ENCODE measurements around the gene UBE2G2.

Gene UBE2G2, protein sequence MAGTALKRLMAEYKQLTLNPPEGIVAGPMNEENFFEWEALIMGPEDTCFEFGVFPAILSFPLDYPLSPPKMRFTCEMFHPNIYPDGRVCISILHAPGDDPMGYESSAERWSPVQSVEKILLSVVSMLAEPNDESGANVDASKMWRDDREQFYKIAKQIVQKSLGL

DNA sequence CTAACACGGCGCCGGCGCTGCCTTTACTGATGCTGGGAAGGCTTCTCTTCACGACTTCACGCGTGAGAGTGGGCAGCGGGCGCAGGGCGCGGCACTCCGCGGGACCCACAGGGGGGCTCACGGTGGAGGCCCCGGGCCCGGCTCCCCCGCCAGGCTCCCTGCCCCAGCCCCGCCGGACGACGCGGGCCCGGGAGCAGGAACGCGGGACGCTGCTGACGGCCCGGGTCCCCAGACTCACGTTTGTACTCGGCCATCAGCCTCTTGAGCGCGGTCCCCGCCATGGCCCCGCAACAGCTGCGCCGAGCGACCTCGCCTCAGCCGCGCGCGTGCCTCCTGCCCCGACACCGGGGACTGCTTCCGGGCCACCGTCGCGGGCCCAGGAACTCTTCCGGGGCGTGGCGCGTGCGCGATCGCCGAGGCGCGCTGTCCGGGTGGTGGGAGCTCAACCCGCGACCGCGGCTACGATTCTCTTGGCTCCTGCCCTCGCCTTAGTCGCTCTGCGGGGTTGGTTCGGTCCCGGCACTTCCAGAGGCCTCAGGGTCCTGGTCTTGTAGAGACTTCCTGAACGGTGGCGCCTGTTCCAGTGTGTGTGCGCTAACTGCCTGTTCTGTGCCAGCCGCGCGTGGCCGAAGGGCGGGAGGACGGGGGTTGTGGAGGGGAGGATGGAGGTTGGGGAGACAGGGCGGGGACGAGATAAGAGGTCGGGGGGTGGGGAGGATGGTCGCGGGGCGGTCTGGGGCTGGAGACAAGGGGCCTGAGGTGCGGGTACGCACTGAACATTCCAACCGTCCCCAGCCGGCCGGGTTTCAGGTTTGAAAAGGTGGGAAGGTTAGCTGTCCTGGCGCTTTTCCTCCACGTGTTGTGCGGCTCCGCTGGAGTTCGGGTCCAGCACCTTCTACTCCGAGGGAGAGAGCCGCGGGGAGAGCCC, at the start of gene UBE2G2:
UBE2G2 (minus strand) TSS at position 353 of the 928 bp plus-strand sequence; CDS start at position 281, 72 bp downstream.
- no peak for FAIRE-seq

DNA sequence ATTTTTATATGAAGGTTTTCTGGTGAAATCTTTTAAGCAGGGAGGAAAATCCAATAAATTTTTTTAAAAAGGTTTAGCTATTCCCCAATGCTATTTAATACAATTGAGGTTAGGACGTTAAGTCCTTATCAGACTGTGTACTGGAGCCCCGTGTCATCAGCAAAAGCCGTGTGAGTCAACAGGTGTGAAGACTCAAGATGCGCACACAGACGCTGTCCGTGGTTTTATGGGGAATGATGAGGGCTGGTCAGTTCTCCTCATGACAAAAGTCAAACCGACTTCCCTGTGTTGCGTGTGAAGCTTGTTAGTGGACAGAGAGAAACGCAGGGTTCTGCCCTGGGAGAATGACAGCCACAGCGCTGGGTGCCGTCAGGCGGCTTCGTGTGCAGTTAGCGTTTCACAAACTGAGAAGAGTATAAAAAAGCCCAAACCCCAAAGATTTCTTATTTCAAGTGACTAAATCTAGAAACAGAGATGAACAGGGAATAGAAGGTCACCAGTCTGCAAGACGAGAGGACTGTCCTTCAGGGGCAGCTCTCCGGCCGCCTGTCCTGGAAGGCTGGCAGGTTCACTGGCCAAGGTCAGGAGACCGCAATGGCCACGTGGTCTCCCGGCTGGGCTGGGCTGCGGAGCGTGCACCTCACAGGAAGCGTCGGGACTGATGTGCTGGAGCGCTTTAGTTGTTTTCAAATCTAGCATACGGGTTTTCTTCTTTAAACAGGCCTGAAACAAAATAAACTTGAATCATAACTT, 49.5 kb upstream of the UBE2G2 start:
- FAIRE-seq, result no peak

DNA sequence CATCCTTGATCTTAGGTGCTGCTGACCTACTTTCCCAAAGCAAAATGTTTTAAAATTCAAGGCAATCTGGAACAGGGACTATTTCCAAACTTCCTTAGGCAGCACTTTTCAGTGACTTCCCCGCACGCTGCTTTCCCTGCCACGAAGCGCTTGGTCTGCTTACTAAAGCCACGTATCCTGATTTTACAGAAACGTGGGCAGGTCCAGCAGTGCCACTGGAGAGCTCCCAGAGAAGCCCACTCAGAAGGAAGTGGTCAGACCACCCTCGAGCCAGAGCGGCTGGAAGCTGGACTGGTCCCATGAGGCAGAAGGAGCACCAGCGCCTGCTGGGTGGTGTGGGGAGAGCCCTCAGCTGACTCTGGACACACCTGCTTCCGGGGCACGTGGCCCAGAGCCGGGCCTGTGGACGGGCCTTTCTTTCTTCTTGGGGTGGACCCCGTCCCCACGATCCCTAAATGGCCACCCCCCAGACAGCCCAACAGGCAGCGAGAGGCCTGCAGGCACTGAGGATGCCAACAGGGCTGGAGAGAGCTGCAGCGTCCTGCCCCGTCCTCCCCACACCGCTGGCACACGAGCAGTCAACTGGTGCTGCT, 48.7 kb upstream of the UBE2G2 start:
- no peak for FAIRE-seq

DNA sequence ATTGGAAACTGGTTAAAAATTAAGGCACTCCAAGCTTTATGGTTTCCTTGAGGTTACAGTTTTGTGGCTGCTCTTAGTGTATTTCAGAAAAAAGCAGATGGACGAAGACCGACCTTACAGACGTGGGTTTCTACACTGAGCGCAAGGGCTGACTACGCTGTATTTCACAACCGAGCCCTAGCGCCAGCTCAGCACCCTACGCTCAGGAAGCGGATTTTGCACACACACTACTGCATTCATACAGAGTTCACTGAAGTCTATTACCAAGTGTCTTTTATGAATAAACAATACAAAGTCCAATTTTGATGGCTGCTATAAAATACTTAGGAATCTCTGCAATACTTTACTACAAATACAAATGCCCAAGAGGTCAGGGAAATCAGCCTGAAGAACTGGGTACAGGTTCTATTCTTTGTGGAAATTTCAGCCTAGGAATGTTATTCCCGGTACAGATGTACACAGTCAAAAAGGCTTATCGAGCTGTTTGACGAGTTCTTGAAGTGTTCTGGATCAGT, 48.1 kb upstream of the UBE2G2 start:
- no peak for FAIRE-seq

DNA sequence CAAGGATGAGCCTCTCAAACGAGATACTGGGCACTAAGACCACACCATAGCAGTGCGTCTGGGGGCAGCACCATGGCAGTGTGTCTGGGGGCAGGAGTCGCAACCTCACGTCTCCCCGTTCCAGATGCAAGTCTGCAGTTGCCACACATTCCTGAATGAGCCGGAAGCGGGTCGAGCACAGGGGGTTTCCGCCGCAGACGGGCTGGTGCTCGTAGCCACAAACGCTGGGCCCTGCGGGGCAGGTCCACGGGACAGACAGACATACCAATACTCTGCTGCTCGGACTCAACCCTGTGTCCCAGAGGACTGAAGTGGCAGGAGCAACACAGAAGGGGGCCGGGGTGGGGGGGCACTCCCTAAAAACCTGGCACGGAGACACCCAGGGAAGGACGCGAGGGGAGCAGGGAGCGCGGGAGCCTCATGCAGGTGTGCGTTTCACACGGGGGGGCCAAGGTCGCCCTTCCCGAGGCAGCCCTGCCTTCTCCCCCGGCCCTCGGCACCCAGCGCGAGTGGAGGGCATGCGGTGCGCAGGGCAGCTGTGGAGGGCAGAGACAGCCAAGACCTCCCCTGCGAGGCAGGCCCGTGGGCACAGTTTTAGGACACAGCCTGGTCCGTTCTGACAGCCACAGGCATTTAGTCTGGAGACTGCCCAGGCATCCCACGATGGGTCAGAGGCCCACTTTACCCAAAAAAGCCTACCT, 47.4 kb upstream of the UBE2G2 start:
- FAIRE-seq, result no peak

DNA sequence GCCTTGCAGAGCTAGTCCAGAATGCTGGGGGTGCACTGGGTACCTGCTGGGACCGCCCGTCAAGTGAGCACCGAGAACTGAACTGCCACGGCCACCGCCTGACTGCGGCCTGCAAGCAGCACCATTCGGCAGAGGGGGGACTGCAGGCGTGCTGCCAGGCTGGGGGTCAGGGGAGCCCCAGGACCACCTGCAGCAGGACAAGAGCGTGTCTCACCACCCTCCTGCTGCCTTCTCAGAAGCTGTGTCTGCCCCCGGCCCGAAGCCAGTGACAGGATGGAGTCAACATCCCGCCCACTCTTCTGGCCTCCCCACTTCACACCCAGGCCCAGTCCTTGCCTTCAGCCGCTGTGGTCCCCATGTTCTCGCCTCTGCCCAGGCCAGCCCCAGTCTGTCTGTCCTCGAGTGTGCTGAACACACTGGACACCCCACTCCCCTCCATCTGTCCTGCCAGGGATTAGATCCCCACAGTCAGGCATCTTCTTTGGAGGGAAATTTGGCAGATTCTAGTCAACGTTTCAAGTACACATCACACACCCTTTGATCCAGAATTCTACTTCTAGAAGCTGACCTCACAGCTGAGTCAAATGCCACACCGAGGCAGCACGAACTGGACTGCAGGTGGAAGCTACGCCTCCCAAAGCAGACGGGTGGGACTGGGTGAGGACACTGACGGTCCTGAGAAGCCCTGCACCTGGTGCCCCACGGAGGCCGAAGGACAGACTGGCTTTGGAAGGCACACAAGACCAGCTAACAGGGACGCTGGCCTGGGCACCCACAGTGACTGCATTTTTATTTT, 45.8 kb upstream of the UBE2G2 start:
- no peak for FAIRE-seq

DNA sequence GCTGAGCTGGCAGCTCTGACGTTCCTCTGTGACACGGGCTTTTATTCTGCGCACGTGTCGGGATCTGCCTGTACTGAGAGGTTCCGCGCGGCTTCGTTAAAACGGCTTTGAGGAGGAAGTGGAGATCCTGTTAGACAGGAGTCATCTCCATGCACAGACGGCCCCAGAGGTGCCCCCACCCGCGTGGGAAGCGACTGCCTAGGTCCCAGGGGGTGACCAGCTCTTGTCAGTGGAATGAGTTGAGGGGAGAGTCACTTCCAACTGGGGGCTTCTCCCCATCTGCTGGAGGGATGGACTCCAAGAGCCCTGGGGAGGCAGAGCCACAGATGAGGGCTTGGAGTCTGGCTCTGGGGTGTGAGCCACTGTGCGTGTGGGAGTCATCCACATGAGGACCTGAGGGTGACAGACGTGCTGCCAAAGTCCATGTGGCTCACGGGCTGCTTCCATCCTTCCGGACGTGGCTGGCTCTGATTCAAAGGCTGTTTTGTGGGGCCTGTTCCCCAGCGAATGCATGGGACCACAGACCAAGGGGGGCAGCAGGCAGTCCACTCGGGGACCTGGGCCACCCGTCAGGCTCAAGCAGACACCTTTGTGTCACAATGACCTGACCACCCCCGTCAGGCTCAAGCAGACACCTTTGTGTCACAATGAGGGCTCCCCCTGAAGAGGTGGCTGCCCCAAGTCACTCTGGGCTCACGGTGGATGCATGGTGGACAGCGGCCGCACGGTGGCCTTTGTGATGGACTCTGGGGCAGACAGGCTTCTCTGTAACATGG, 45.1 kb upstream of the UBE2G2 start:
- FAIRE-seq, result no peak

DNA sequence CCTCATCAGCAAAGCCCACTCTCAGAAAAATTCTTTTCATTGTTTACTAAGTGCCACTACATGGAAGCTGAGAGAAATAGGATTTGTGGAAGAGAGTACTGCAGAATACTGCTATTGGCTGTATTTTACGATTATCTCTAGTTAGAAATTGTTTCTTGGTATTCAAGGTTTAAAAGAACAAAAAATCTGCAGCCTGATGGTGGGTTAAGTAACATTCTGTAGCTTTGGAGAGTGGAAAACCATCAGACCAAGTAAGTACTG, 44.5 kb upstream of the UBE2G2 start:
- no peak for FAIRE-seq

DNA sequence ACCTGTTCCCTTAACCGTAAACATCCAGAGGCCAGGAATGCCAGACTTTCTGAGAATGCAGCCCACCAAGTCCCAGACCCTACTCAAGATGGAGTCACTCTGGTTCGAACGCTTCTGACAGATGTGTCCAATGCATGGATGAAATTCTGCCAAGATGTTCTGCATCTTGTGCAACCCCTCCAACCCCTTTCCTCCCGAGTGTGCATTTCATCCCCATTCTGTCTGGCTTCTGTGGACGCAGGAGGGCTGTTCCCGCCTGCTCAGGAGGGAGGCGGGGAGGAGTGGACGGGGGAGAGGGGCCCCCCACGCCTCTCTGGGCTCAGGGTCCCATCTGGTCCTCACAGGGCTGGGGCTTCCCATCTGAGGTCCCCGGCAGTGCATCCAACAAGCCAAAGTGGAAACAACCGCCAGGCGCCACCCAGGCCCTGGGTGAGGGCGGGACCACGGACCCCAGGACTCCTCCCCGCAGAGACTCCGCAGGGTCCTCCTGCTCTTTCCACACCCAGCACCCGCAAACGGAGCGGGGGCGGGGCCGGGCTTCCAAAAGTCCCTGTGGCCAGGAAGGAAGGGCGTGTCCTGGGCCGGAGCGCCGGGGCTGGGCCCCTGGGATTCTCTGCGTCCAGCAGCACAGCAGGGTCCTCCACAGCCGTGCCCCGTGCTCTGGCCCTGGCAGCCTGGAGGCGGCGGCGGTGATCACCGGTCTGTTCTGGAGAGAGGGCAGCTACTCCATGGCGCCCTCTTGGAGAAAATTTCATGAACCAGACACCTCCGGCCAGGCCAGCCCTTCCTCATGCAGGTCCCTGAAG, 44.0 kb upstream of the UBE2G2 start:
- FAIRE-seq, result no peak

DNA sequence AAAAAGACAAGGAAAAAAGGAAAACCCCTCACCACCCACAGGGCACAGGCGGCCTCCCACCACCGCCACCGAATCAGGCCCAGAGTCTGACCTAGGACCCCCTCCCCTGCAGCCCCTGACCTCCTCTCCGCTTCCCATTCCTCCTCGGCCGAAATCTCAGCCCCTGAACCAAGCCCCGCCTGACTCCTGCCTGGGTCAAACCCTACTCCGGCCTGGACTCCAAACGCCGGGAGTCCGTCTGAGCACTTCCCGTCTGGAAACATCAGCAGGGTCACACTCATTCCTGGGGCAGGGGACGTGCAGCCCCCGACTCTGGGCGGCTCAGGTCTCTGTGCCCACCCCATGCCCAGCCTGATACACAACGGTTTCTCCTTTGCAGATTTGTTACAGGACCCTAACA, 42.6 kb upstream of the UBE2G2 start:
- no peak for FAIRE-seq

DNA sequence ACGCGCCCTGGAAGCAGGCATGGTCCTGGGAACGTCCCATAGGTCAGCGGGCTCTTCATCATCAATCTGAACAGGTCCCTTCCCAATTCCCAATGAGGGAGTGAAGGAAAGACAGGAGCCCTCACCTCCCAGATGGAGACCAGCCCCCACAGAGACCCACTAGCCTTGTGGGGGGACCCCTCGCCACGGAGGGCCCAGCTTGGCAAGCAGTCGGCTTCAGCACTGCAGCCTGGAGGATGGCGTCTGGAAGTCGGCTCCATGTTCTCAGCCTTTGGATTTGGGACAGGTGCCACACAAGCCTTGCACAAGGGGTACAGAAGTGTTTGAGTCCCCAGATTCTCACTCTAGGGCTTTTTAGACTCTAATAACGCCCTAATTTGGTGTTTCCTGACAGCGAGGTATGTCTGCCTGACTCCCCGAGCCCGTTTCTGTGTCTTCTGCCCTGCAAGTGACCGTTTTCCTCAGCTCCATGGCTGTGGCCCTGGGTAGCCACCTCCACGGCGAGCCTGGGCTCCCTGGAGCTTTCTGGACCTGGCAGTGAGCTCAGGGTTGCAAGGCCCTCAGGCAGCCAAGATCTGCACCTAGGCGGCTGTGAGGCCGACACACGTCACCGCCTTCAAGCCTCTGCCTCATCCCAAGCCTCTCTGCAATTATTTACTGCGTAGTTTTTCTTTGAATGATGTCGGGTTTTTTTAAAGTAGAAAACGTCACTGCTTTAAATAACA, 41.3 kb upstream of the UBE2G2 start:
- no peak for FAIRE-seq

DNA sequence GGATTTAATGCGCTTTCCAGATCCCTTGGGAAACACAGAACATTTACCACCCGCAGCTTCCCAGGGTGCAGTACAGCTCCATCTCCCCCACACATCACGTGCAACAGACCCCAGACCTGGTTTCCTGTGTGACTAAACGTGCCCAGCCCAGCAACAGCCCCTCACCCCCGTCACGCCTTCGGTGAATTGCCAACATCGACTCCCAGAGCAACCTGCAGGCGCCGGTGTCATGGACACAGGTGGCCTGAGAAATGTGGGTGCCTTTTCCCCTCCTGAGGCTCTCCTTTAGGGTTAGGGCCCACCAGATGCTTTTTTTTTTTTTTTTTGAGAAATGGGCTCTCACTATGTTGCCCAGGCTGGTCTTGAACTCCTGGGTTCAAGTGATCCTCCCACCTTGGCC, 40.5 kb upstream of the UBE2G2 start:
- no peak for FAIRE-seq

DNA sequence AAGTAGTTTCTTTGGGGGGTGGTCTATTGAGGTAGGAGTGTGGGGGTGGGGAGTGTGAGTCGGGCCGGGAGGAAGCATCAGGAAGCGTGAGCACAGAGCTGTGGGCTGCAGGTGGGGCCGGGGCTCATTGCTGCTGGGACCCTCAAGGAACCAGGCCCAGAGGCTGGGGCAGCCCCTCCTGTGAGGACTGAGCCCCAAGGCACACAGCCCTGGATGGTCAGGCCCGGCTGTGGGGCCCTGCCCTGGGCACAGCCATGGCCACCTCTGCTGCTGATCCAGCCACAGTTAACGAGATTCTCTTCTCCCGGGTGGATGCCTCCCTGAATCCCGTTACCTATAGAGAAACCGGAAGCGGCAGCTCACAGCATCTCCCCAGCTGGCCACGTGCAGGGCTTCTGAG, 39.2 kb upstream of the UBE2G2 start:
- no peak for FAIRE-seq

DNA sequence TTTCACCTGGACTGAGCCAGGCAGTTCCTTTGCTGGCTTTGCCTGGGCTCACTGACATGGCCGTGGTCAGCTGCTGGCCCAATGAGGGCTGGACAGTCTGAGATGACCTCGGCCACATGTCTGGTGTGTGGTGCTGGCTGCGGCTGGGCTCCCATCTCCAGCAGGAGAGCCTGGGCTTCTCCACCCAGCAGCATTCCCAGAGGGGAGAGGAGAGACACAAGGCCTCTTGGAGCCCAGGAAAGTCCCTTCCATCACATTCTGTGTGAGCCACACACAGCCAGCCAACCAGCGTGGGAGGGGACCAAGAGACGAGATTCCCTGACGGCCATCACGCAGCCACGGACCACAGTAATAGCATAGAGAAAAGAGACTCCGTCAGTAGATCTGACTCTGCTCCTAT, 37.3 kb upstream of the UBE2G2 start:
- FAIRE-seq, result no peak

DNA sequence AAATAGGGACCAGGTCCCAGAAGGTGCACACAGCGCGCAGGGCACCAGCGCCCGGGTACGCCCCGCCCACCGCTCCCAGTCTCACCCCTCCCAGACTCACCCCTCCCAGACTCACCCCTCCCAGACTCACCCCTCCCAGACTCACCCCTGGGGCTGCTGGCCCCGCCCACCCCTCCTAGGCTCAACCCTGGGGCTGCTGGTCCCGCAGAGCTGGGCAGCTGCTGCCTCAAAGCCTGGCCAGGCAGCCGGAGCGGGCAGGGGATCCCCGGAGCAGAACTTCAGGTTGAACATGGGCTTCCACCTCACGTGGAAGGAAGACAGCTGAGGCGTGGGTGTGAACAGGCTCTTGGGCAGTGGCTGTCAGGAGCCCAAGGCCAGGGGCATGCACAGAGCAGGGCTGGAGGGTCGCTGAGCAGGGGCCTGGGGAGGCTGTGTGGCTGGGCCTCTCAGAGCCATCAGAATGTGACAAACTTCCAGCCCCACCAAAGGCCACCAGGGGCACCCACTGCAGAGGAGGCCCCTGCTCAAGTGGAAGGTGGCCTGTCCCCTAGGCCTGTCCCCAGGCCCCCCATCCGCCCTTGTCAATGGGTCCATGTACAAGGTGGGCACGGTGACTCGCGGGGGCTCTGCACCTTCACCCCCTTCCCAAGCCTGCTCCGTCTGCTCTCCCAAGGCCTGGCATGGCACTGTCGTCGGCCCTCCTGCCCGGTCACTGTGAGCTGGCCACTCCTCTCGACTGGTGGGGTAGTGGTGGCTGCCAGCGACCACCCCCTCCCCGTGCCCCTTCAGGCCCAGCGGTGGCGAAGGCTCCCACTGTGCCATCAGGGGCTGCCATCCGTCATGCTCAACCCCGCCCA, 36.6 kb upstream of the UBE2G2 start:
- no peak for FAIRE-seq

DNA sequence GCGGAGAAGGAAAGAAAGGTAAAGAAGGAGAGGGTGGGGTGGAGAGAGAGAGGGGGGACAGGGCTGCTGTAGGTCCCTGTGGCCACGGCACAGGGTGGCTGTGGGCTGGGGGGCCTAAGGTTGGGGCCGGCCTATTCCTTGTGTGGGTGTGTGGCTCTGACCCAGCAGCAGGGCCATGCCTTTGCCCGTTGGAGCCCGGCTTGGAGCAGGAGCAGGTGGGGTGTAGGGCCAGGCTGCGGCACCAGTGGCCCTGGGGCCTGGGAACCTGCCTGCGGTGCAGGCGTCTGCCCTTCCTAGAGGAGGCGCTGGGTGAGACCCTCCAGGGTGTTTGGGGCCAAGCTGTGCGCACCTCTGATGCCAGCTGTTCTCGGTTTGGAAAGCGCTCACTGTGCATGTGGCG, 35.9 kb upstream of the UBE2G2 start:
- FAIRE-seq, result no peak

DNA sequence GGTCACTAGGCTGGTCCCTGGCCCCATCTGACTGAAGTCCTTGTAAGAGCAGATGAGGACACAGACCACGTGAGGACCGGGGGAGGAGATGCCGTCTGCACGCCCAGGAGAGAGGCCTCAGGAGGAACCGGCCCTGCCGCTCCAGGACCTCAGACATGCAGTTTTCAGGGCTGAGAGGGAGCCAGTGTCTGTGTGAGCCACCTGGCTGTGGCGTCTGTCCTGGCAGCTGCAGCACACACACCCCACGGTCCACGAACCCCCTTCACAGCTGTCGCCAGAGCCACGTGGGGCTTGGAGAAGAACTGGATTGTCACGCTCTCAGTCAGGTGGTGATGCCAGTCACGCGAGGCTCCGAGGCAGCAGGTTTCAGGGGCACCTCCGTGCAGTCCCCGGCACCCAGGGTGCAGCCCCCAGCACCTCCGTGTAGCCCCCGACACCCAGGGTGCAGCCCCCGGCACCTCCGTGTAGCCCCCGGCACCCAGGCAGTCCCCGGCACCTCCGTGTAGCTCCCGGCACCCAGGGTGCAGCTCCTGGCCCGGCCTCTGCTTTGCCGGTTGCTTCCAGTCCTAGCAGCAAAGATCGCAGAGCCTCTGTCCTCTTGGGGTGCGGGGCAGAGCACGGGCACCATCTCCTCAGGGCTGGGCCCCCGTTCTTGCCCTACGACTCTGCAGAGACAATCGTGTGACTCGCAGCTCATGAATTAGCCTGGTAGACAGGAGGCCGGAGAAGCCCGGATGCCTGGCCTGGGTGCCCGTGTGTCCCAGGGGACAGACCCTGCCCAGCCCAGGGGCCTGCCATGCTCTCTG, 35.2 kb upstream of the UBE2G2 start:
- FAIRE-seq, result no peak

DNA sequence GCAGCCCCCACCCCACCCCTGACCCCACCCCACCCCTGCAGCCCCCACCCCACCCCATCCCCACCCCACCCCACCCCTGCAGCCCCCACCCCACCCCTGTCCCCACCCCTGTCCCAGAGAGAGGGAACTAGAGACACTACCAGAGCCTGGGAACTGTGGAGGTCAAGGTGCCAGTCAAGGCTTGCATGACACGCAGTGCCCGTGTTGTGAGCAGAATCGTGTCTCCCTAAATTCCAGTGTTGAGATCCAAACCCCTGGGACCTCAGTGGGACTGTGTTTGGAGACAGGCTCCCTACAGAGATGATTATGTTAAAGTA, 34.7 kb upstream of the UBE2G2 start:
- no peak for FAIRE-seq
